Measurements from ENCODE around the gene AHDC1. TPM values are rescaled to one million over a fixed set of nuclear protein-coding genes. Genes with fewer than 3 reads are reported as not detected.

The AHDC1 gene
- total and polyA plus RNA-seq, 2 of the 13 experiments (the other 11 are each of a cell fraction or from before 2014, with no cell fraction given), result 1.0 to 2.7 TPM

DNA sequence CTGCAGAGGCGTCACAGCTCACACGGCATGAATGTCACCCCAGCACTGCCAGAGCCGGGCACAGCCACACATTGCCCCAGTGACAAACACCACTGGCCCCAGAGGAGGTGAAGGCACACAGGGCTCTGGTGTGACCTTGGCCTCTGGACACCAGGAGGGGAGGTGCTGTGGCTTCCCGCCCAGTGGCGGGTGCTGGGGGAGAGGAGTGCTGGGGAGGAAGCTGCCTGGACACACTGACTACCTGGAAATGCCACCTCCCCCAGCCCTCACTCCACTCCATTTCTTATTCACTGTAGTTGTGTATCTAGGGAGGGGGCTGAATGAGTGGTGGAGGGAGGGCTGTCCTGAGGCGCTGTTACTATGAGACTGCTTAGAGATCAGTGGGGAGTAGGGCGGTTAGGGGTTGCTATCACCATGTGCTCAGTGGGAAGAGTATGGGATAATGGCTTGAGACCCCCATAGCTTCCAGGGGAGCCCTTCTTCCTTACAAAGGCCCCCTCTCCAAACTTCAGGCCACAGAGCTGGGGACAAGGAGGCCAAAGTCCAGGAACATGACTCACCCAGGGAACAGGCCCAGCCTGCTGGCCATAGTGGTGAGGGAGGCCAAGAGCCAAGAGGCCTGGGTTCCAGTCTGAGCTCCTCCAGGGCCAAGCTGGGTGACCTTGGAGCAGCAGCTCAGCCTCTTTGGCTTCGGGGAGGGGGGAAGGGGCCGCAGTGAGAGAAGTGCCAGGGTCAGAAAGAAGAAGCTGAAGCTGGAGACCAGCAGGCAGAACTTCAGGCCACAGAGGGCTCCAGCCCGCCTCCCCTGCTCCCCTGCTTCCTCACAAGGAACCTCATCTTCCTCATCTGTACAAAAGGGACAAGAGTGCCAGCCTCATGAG, 40.1 kb downstream of the AHDC1 start (continued):
- TF ChIP-seq, protein P1, sequence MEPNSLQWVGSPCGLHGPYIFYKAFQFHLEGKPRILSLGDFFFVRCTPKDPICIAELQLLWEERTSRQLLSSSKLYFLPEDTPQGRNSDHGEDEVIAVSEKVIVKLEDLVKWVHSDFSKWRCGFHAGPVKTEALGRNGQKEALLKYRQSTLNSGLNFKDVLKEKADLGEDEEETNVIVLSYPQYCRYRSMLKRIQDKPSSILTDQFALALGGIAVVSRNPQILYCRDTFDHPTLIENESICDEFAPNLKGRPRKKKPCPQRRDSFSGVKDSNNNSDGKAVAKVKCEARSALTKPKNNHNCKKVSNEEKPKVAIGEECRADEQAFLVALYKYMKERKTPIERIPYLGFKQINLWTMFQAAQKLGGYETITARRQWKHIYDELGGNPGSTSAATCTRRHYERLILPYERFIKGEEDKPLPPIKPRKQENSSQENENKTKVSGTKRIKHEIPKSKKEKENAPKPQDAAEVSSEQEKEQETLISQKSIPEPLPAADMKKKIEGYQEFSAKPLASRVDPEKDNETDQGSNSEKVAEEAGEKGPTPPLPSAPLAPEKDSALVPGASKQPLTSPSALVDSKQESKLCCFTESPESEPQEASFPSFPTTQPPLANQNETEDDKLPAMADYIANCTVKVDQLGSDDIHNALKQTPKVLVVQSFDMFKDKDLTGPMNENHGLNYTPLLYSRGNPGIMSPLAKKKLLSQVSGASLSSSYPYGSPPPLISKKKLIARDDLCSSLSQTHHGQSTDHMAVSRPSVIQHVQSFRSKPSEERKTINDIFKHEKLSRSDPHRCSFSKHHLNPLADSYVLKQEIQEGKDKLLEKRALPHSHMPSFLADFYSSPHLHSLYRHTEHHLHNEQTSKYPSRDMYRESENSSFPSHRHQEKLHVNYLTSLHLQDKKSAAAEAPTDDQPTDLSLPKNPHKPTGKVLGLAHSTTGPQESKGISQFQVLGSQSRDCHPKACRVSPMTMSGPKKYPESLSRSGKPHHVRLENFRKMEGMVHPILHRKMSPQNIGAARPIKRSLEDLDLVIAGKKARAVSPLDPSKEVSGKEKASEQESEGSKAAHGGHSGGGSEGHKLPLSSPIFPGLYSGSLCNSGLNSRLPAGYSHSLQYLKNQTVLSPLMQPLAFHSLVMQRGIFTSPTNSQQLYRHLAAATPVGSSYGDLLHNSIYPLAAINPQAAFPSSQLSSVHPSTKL (CRISPR knock-in tag; IDR thresholded peaks at IDR 0.05), result peak; percentile 89
- TF ChIP-seq ZFY (CRISPR knock-in tag; IDR thresholded peaks at IDR 0.05) (peak; percentile 50; the same call in 1 of the 2 replicates), NR2F1 (CRISPR knock-in tag; IDR thresholded peaks at IDR 0.05) (peak; percentile 84 to 96), ZFP1 (CRISPR knock-in tag; IDR thresholded peaks at IDR 0.05) (peak; percentile 68; the same call in 1 of the 2 replicates), FOXA3 (CRISPR knock-in tag; IDR thresholded peaks at IDR 0.05) (peak; percentile 78), ZNF441 (CRISPR knock-in tag; IDR thresholded peaks at IDR 0.05; ENCODE audit: borderline replicate concordance) (no peak; the same call in 1 of the 2 replicates), LCORL (IDR thresholded peaks at IDR 0.05) (no peak), LCORL (CRISPR knock-in tag; IDR thresholded peaks at IDR 0.05) (peak; percentile 92), IKZF4 (CRISPR knock-in tag; IDR thresholded peaks at IDR 0.05; ENCODE audit: borderline replicate concordance, low read depth, not compliant biosample characterization) (peak; percentile 64), ZNF761 (CRISPR knock-in tag; conservative IDR thresholded peaks at IDR 0.05) (peak; percentile 87), KDM3A (CRISPR knock-in tag; IDR thresholded peaks at IDR 0.05; ENCODE audit: low read depth) (peak; percentile 69; the same call in 1 of the 2 replicates), ETV6 (CRISPR knock-in tag; conservative IDR thresholded peaks at IDR 0.05) (peak; percentile 74)
- TF ChIP-seq, protein P2, sequence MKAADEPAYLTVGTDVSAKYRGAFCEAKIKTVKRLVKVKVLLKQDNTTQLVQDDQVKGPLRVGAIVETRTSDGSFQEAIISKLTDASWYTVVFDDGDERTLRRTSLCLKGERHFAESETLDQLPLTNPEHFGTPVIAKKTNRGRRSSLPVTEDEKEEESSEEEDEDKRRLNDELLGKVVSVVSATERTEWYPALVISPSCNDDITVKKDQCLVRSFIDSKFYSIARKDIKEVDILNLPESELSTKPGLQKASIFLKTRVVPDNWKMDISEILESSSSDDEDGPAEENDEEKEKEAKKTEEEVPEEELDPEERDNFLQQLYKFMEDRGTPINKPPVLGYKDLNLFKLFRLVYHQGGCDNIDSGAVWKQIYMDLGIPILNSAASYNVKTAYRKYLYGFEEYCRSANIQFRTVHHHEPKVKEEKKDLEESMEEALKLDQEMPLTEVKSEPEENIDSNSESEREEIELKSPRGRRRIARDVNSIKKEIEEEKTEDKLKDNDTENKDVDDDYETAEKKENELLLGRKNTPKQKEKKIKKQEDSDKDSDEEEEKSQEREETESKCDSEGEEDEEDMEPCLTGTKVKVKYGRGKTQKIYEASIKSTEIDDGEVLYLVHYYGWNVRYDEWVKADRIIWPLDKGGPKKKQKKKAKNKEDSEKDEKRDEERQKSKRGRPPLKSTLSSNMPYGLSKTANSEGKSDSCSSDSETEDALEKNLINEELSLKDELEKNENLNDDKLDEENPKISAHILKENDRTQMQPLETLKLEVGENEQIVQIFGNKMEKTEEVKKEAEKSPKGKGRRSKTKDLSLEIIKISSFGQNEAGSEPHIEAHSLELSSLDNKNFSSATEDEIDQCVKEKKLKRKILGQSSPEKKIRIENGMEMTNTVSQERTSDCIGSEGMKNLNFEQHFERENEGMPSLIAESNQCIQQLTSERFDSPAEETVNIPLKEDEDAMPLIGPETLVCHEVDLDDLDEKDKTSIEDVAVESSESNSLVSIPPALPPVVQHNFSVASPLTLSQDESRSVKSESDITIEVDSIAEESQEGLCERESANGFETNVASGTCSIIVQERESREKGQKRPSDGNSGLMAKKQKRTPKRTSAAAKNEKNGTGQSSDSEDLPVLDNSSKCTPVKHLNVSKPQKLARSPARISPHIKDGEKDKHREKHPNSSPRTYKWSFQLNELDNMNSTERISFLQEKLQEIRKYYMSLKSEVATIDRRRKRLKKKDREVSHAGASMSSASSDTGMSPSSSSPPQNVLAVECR (CRISPR knock-in tag; IDR thresholded peaks at IDR 0.05; ENCODE audit: borderline replicate concordance), result peak; percentile 83; the same call in 1 of the 2 replicates
- TF ChIP-seq, protein P3, sequence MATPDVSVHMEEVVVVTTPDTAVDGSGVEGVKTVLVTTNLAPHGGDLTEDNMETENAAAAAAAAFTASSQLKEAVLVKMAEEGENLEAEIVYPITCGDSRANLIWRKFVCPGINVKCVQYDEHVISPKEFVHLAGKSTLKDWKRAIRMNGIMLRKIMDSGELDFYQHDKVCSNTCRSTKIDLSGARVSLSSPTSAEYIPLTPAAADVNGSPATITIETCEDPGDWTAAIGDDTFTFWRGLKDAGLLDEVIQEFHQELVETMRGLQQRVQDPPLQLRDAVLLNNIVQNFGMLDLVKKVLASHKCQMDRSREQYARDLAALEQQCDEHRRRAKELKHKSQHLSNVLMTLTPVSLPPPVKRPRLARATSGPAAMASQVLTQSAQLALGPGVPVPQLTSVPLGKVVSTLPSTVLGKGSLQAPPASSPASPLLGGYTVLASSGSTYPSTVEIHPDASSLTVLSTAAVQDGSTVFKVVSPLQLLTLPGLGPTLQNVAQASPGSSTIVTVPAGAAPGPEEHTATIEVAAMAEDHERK (CRISPR knock-in tag; IDR thresholded peaks at IDR 0.05; ENCODE audit: low read depth), result no peak
- TF ChIP-seq, protein P4, sequence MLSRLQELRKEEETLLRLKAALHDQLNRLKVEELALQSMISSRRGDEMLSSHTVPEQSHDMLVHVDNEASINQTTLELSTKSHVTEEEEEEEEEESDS (CRISPR knock-in tag; IDR thresholded peaks at IDR 0.05; ENCODE audit: borderline replicate concordance), result 0 out of 2 replicates have a peak, but pooled peaks have one; percentile 66
- TF ChIP-seq, protein P5, sequence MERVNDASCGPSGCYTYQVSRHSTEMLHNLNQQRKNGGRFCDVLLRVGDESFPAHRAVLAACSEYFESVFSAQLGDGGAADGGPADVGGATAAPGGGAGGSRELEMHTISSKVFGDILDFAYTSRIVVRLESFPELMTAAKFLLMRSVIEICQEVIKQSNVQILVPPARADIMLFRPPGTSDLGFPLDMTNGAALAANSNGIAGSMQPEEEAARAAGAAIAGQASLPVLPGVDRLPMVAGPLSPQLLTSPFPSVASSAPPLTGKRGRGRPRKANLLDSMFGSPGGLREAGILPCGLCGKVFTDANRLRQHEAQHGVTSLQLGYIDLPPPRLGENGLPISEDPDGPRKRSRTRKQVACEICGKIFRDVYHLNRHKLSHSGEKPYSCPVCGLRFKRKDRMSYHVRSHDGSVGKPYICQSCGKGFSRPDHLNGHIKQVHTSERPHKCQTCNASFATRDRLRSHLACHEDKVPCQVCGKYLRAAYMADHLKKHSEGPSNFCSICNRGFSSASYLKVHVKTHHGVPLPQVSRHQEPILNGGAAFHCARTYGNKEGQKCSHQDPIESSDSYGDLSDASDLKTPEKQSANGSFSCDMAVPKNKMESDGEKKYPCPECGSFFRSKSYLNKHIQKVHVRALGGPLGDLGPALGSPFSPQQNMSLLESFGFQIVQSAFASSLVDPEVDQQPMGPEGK (CRISPR knock-in tag; IDR thresholded peaks at IDR 0.05), result peak; percentile 100

Data from HepG2 (cell line).